GM18867 (cell line): ENCODE data around the gene SYT4.

Experiments
- ATAC-seq: cut with Tn5 transposase; IDR thresholded peaks from one replicate; pipeline ENCODE4 v1.9.1; 2021; ENCODE audit warnings: mild to moderate bottlenecking, moderate library complexity; ENCODE audit not compliant: unreplicated experiment

The SYT4 gene

GRCh38 chr18:43222501-43222900 lies 54.8 kb downstream of the SYT4 start:
- no peak for ATAC-seq

GRCh38 chr18:43220691-43221090 lies 56.6 kb downstream of the SYT4 start:
- no peak for ATAC-seq
